AG10803 (cell line): Measurements from ENCODE around the gene ALPL.
A peak's percentile ranks its signal among the peaks of the same experiment; 100 is the strongest.

Experiments
- DNase-seq: peaks from one replicate; pipeline ENCODE4 v3.0.0; 2010; ENCODE audit warnings: low read depth
- H3K4me3 ChIP-seq: 2 replicates; pipeline ENCODE4 v1.5.1; 2011; ENCODE audit warnings: mild to moderate bottlenecking, low read length, control low read depth
- TF ChIP-seq, protein P1 (sequence below): conservative IDR thresholded peaks from 2 replicates; pipeline ENCODE4 v1.5.1; 2011; ENCODE audit warnings: mild to moderate bottlenecking, low read length, control low read depth, inconsistent platforms

ALPL gene

GRCh38 chr1:21496886-21497285 lies 12.3 kb upstream of the ALPL start:
- no peak overlapping the region for H3K4me3 ChIP-seq
- DNase-seq: no peak
- TF ChIP-seq, protein P1, sequence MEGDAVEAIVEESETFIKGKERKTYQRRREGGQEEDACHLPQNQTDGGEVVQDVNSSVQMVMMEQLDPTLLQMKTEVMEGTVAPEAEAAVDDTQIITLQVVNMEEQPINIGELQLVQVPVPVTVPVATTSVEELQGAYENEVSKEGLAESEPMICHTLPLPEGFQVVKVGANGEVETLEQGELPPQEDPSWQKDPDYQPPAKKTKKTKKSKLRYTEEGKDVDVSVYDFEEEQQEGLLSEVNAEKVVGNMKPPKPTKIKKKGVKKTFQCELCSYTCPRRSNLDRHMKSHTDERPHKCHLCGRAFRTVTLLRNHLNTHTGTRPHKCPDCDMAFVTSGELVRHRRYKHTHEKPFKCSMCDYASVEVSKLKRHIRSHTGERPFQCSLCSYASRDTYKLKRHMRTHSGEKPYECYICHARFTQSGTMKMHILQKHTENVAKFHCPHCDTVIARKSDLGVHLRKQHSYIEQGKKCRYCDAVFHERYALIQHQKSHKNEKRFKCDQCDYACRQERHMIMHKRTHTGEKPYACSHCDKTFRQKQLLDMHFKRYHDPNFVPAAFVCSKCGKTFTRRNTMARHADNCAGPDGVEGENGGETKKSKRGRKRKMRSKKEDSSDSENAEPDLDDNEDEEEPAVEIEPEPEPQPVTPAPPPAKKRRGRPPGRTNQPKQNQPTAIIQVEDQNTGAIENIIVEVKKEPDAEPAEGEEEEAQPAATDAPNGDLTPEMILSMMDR: no peak

GRCh38 chr1:21497466-21498061 lies 11.7 kb upstream of the ALPL start:
- DNase-seq: no peak
- TF ChIP-seq, protein P1: no peak
- no peak overlapping the region for H3K4me3 ChIP-seq

DNA sequence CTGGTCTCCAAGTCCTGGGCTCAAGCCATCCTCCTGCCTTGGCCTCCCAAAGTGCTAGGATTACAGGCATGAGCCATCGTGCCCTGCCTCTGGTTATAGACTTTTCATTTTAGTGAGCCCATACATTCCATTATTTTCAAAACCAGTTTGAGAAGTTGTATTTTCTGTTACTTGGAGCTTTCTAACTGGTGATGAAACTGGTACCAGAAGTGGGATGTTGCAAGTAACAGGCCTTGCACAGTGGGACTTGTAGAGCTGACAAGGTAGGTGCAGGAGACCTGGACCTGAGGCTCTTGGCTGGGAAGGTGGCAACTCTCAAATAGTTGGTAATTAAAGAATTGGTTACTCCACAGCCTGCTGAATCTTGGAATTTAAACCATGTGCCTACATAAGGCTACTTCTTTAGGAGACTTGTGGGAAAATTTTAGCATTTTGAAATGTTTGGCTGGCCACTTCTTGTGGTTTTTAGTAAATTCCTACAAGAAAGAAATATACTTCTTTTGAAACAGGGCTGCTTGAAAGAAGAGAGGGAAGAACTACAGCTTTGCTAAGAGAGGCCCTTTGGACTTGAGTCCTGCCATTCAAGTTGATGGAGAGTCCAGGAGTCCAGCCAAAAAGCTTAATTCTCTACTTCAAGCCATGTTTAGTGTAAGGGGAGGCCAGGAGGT lies 9.8 kb upstream of the ALPL start:
- no peak overlapping the region for H3K4me3 ChIP-seq
- peak; percentile 77 for DNase-seq
- TF ChIP-seq, protein P1: no peak

GRCh38 chr1:21503706-21504377 lies 5.4 kb upstream of the ALPL start:
- TF ChIP-seq, protein P1: no peak
- DNase-seq: no peak
- no peak overlapping the region for H3K4me3 ChIP-seq

DNA sequence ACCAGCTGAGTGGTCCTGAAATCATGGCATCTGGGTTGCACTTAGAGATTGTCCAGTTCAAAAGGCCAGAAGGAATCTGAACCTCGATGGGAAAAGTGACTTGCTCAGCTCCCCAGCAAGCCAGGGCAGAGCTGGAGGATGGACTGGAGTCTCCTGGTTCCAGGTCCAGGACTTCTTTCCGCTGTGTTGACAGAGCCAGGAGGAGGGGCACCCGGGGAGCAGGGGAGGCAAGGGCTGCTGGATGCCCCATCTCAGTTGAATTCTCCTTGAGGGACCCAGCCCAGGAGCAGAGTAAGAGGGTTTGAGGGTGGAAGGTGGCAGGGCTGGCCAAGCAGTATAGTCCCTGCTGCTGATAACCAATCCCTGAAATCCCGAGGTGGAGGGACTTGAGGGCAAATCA lies 2.4 kb upstream of the ALPL start:
- TF ChIP-seq, protein P1: no peak
- no peak for DNase-seq
- no peak overlapping the region for H3K4me3 ChIP-seq

DNA sequence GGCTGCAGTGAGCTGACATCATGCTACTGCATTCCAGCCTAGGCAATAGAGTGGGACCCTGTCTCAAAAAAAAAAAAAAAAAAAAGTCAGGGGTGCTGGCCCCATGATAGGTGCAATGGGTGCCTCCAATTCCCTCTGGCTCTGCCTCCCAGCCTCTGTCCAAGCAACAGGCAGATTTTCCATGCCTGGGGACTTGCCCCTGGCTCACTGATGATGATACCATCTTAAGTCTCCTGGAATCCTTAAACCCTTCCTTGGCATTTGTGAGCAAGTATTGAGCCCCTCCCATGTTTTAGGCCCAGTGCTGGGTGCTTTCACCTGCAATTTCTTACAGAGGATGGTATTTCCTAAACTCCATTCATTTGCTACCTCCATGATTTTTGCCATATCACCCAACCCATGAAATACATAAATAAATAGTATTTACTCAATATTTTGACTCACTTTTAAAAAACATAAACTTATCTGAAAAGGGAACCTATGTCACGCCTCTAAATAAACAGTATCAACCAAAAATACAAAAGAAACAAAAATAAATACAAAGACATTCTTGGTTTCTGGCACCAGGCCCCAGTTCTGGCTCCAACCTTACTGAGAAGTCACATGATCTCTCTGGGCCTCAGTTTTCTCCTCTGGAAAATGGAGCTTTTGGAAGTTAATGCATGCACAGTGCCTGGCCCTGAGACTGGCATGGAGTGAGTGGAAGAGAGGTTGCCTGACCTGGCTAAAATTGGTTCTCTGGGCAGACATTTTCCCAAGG lies 1.5 kb upstream of the ALPL start:
- TF ChIP-seq, protein P1: no peak
- no peak overlapping the region for H3K4me3 ChIP-seq
- no peak for DNase-seq
